Smooth muscle cell (in vitro differentiated cells): ENCODE data around the gene RFX1. TPM values are rescaled to one million over a fixed set of nuclear protein-coding genes. Genes with fewer than 3 reads are reported as not detected.
"Not testable (repeated sequence)": the region's sequence is repeated elsewhere in the genome, so short reads cannot be mapped to it uniquely, and the experiment has no call there.

ENCODE experiments used
- DNase-seq: peaks from one replicate; lab custom pipeline; 2025; ENCODE audit not compliant: unreplicated experiment; lab: John Stamatoyannopoulos, UW
- H2AFZ ChIP-seq: fragments of 200-600 bp; sonication (generic); 2 replicates; pipeline ENCODE4 v1.6.0; 2016; ENCODE audit warnings: antibody characterized with exemption, low read depth, mild to moderate bottlenecking
- H3F3A ChIP-seq: fragments of 200-600 bp; sonication (generic); 2 replicates; pipeline ENCODE4 v1.6.0; 2017; ENCODE audit warnings: antibody characterized with exemption, low read depth
- H3K27ac ChIP-seq: fragments of 200-600 bp; sonication (generic); 2 replicates; pipeline ENCODE4 v1.5.1; 2016; ENCODE audit warnings: low read depth, mild to moderate bottlenecking
- H3K27me3 ChIP-seq: fragments of 200-600 bp; sonication (generic); 2 replicates; pipeline ENCODE4 v1.6.1; 2016; ENCODE audit warnings: low read depth, mild to moderate bottlenecking
- H3K36me3 ChIP-seq: fragments of 200-600 bp; sonication (generic); 2 replicates; pipeline ENCODE4 v1.5.1; 2016; ENCODE audit warnings: low read depth
- H3K4me1 ChIP-seq: fragments of 200-600 bp; sonication (generic); 2 replicates; pipeline ENCODE4 v1.5.1; 2016; ENCODE audit warnings: low read depth
- H3K4me2 ChIP-seq: fragments of 200-600 bp; sonication (generic); 2 replicates; pipeline ENCODE4 v1.6.0; 2016; ENCODE audit warnings: mild to moderate bottlenecking
- H3K4me3 ChIP-seq: fragments of 200-600 bp; sonication (generic); 2 replicates; pipeline ENCODE4 v1.5.1; 2016; ENCODE audit warnings: mild to moderate bottlenecking
- H3K79me2 ChIP-seq: fragments of 200-600 bp; sonication (generic); 2 replicates; pipeline ENCODE4 v1.6.0; 2016; ENCODE audit warnings: low read depth, mild to moderate bottlenecking
- H3K9ac ChIP-seq: fragments of 200-600 bp; sonication (generic); 2 replicates; pipeline ENCODE4 v1.6.0; 2016; ENCODE audit warnings: low read depth
- H3K9me3 ChIP-seq: fragments of 200-600 bp; sonication (generic); replicated peaks from 2 replicates; pipeline ENCODE4 v1.5.1; 2016; ENCODE audit warnings: low read depth
- H4K20me1 ChIP-seq: fragments of 200-600 bp; sonication (generic); 2 replicates; pipeline ENCODE4 v1.6.0; 2016; ENCODE audit warnings: low read depth
- WGBS: methylation state at CpG from one replicate; pipeline ENCODE4 v1.1.7; 2016; ENCODE audit warnings: low lambda C conversion rate; 5-methylcytosine and 5-hydroxymethylcytosine counted together
- polyA plus RNA-seq: library from polyadenylated mRNA; unstranded; fragments of >200 nt; fragmentation: Nextera tagmentation; extraction: Ambion mirVana; gene quantifications from 2 replicates; pipeline ENCODE4 v1.2.1, GENCODE V29; 2016
- total RNA-seq: library from RNA; depleted of rRNA; stranded (reverse); fragments of >200 nt; gene quantifications from 2 replicates; pipeline ENCODE4 v1.2.3, GENCODE V29; 2014
- TF ChIP-seq, protein P1 (sequence below): fragments of 200-600 bp; sonication (generic); IDR thresholded peaks from 2 replicates; pipeline ENCODE4 v1.5.1; 2017; ENCODE audit warnings: borderline replicate concordance, mild to moderate bottlenecking, antibody characterized with exemption; ENCODE audit not compliant: insufficient read depth, poor library complexity, severe bottlenecking

RFX1 gene
- total and polyA plus RNA-seq, 2 experiments from 2014 or later, result 2.2 TPM

GRCh38 chr19:14053500-14053899, 47.4 kb upstream of the RFX1 start:
- H3K79me2 ChIP-seq, result no peaks in the 10 kb centered on the region
- no peak overlapping the region for H3K9ac ChIP-seq
- H3K4me2 ChIP-seq, result no peak overlapping the region
- no peak for DNase-seq
- no peak overlapping the region for H3K4me3 ChIP-seq
- H3F3A ChIP-seq, result no peaks in the 10 kb centered on the region
- H3K9me3 ChIP-seq, result no peaks in the 10 kb centered on the region
- H3K4me1 ChIP-seq, result no peaks in the 10 kb centered on the region
- no peaks in the 10 kb centered on the region for H4K20me1 ChIP-seq
- TF ChIP-seq, protein P1, sequence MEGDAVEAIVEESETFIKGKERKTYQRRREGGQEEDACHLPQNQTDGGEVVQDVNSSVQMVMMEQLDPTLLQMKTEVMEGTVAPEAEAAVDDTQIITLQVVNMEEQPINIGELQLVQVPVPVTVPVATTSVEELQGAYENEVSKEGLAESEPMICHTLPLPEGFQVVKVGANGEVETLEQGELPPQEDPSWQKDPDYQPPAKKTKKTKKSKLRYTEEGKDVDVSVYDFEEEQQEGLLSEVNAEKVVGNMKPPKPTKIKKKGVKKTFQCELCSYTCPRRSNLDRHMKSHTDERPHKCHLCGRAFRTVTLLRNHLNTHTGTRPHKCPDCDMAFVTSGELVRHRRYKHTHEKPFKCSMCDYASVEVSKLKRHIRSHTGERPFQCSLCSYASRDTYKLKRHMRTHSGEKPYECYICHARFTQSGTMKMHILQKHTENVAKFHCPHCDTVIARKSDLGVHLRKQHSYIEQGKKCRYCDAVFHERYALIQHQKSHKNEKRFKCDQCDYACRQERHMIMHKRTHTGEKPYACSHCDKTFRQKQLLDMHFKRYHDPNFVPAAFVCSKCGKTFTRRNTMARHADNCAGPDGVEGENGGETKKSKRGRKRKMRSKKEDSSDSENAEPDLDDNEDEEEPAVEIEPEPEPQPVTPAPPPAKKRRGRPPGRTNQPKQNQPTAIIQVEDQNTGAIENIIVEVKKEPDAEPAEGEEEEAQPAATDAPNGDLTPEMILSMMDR, result no peak
- H3K27ac ChIP-seq, result no peak overlapping the region
- H3K36me3 ChIP-seq, result no peaks in the 10 kb centered on the region
- WGBS, result 100% methylated on average over 11 of the region's 11 CpGs
- peaks cover 3% of the 10 kb centered on the region for H3K27me3 ChIP-seq
- H2AFZ ChIP-seq, result no peak overlapping the region

DNA sequence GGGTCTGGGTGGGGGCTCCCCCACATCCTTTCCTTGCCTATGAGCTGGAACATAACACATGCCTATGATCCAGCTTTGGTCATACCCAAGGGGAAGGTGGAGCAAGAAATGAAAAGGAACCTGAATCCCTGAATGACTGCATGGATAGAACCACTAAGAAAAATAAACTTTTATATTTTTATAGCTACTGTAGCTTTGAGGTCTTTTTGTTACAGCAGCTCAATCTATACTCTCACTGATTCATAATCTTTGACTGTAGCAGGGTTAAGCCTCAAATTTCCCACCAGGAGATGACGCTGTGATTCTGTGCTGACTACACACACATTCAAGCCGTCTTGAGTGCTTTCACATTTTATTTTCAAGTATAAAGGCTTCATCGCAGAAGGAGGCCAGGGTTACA, 46.9 kb upstream of the RFX1 start:
- Histone ChIP-seq H3K9ac (no peak overlapping the region), H3K27ac (no peak overlapping the region), H3K9me3 (no peaks in the 10 kb centered on the region), H3K79me2 (no peaks in the 10 kb centered on the region), H4K20me1 (no peaks in the 10 kb centered on the region), H3K4me3 (no peak overlapping the region), H2AFZ (no peak overlapping the region), H3K4me1 (no peaks in the 10 kb centered on the region), H3F3A (no peaks in the 10 kb centered on the region), H3K36me3 (no peaks in the 10 kb centered on the region), H3K27me3 (no peaks in the 10 kb centered on the region), H3K4me2 (no peak overlapping the region)
- DNase-seq, result no peak
- WGBS, result 88% methylated on average over 3 of the region's 3 CpGs
- TF ChIP-seq, protein P1, result no peak

DNA sequence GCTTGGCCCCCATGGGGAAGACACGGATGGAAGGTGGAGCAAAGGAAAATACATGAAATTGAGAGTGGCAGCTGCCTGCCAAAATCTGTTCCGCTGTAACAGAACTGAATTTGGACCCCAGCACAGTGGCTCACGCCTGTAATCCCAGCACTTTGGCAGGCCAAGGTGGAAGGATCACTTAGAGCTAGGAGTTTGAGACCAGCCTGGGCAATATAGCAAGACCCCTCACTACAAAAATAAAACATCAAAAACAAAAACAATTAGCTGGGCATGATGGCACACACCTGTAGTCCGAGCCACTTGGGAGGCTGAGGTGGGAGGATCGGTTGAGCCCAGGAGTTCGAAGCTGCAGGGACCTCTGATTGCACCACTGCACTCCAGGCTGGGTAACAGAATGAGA, 46.4 kb upstream of the RFX1 start:
- H3K27ac ChIP-seq, result no peak overlapping the region
- H3K79me2 ChIP-seq, result no peaks in the 10 kb centered on the region
- no peak overlapping the region for H3K4me2 ChIP-seq
- TF ChIP-seq, protein P1, result no peak
- H3F3A ChIP-seq, result no peaks in the 10 kb centered on the region
- DNase-seq, result no peak
- no peak overlapping the region for H3K4me3 ChIP-seq
- no peaks in the 10 kb centered on the region for H4K20me1 ChIP-seq
- 97% methylated on average over 6 of the region's 6 CpGs for WGBS
- no peaks in the 10 kb centered on the region for H3K9me3 ChIP-seq
- H2AFZ ChIP-seq, result no peak overlapping the region
- H3K27me3 ChIP-seq, result no peaks in the 10 kb centered on the region
- H3K4me1 ChIP-seq, result no peaks in the 10 kb centered on the region
- H3K9ac ChIP-seq, result no peak overlapping the region
- no peaks in the 10 kb centered on the region for H3K36me3 ChIP-seq

DNA sequence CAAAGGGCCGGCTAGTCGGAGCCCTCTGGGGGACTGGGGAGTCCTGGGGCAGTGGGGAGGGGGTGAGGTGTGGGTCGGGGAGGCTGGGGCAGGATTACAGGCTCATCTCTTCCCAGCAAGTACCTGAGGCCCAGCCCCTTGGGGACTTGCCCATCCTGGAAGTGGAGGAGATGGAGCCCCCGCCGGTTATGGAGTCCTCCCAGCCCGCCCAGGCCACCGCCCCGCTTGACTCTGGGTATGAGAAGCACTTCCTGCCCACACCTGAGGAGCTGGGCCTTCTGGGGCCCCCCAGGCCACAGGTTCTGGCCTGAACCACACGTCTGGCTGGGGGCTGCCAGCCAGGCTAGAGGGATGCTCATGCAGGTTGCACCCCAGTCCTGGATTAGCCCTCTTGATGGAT, 45.9 kb upstream of the RFX1 start:
- H3K4me1 ChIP-seq, result no peaks in the 10 kb centered on the region

GRCh38 chr19:14050961-14051360, 44.8 kb upstream of the RFX1 start:
- H3K4me3 ChIP-seq, H3K36me3 ChIP-seq, DNase-seq, H3K4me1 ChIP-seq, H2AFZ ChIP-seq, H4K20me1 ChIP-seq, H3K27me3 ChIP-seq, H3K4me2 ChIP-seq, H3K9me3 ChIP-seq, H3K9ac ChIP-seq, H3K79me2 ChIP-seq, H3F3A ChIP-seq, H3K27ac ChIP-seq: not testable (repeated sequence)
- 96% methylated on average over 11 of the region's 11 CpGs for WGBS

More for the DNA sequence above, 45.9 kb upstream of the RFX1 start:
- Histone ChIP-seq H3K9me3 (no peaks in the 10 kb centered on the region), H3K4me2 (no peak overlapping the region), H3K36me3 (no peaks in the 10 kb centered on the region), H3K79me2 (no peaks in the 10 kb centered on the region), H3K9ac (no peak overlapping the region), H4K20me1 (no peaks in the 10 kb centered on the region), H3K4me3 (no peak overlapping the region), H3K27me3 (no peaks in the 10 kb centered on the region), H2AFZ (no peak overlapping the region), H3K27ac (no peak overlapping the region), H3F3A (no peaks in the 10 kb centered on the region)
- 91% methylated on average over 6 of the region's 9 CpGs for WGBS
- TF ChIP-seq, protein P1, result no peak
- no peak for DNase-seq
